ENCODE measurements around the gene U2AF1.
"Not testable (repeated sequence)": the region's sequence is repeated elsewhere in the genome, so short reads cannot be mapped to it uniquely, and the experiment has no call there.

Gene U2AF1

DNA sequence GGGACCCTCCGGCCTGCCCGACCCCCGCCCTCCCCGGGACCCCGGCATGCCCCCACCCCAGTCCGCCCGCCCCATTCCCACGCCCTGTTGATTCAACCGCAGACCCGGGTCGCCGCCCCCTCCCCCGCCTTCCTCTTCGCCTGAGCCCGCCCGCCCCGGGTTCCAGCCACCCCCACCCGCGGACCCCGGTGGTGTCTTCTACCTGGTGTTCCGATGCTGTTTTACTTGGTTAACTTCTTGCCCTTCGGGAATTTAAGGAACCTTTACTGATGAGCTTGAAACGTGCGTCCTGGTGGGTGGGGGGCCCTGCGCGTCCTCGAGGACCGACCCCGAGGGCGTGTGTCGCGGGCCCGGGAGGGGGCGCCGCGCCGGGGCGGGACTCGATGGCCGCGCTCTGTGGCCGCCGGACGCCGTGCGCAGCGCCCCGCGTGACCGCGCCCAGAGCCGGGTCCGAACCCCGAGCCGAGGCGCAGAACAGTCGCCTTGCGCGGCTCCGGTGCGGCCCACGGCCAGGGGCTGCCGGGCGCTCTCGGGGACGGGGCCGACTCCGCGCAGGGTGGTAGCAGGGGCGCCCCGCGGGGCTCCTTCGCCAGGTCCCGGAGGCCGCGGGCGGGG, 31.2 kb downstream of the U2AF1 start:
- not testable (repeated sequence) for DNase-seq

DNA sequence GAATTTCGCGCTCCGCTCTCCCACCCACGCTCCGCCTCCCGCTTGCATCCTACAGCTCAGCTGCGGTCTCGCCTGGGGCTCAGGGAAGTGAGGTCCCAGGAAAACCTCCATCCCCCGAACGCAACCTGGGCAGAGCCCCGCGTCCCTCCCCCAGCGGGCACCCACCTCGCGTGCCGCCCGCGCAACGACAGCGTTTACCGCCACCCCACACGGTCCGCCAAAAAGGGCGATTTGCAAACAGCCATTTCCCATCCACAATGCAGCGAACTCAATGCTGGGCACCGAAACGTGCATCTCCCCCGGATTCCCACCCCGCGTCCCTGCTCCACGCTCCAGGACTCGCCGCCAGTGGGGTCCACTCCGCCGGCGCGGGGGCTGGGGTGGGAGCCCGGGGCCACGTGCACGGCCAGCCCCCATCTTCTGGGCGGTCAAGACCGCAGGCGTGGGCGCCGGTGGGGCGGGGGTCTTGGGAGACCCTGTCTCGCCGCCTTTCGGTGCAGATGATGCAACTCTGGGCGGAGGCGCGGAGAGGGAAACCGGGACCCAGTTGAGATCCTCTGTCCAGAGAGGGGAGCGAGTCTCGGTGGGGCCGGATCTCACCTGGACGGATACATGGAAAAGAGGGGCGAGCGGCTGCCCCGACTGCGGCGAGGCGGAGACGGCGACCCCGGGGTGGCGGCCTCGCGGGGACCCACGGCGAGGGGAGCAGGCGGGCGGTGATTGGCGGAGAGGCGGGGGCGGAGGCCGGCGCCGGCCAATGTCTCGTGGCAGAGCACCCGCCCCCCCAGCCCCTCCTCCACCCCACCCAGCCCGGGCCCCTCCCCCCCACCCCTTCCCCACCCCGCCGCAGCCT, 32.0 kb downstream of the U2AF1 start, which contains the start of gene CBS:
Gene CBS, minus strand, starts transcription at position 666 of the 853 bp plus-strand sequence. CDS start 3,642 bp downstream, outside the sequence.
- not testable (repeated sequence) for DNase-seq

DNA sequence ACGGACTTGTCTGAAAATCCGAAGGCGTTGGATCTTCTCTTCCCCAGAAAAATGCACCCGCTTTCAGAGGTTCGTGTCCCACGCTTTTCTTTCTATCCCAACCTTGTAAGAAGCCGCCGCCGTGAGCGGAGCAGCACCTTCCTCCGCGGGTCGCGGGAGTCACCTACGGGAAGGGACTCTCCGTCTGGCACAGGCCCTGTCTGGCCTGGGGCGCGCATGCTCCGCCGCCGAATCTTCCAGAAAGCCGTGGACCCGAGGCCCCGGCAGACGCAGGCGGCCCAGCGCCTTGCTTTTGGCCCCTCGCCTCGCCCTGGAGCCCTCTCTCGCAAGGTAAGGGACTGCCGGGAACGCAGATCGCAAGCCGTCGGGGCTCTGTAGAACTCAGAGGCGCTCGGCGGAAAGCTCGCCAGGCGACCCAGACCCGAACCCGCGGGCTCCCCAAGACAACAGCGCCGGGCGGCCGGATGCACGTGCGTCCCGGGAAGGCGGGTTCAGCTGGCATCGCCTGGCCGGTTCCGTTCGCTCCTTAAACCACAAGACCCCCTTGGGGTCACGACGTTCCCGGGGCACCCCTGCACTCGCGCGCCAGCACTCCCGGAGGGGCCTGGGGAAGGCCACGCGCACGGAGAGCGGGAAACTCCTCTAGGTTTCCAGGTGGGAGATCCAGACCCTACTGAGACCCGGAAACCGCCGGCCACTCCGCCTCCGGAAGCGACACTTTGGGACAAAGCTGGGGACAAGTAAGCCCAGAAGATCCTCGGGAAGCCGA, 32.8 kb downstream of the U2AF1 start:
- not testable (repeated sequence) for DNase-seq

DNA sequence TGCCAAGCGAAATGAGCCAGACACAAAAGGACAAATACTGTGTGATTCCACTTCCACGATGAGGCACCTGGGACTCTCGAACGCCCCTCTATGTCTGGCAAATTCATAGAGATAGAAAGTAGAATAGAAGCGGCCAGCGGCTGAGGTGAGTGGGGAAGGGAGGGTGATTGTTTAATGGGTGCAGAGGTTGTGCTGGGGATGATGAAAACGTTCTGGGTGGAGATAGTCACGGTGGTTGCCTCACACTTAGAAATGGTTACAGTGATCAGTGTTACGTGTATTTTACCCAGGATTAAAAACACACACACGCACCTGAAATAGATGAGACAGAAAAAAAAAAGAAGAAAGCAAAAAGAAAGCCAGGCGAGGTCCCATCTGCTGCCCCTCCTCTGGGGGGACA, 34.6 kb downstream of the U2AF1 start:
- DNase-seq, result not testable (repeated sequence)

DNA sequence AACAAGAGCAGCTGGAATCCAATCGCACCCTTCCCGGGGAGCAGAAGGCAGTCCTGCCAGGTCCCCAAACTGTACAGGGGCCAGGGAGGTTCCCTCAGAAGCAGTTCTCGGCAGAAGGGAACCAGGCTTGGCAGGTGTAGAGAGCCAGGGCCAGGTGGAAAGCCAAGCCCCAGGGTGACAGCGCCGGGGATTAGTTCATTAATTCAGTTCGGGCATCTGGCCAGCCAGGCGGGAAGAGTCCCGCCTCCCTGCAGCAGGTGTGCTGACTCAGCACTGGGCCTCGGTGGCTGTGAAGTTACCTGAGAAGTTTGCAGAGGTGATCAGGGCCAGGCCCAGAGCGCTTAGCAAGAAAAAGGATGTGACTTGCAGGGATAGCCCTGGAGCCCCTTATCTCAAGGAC, 37.7 kb downstream of the U2AF1 start:
- DNase-seq, result not testable (repeated sequence)

DNA sequence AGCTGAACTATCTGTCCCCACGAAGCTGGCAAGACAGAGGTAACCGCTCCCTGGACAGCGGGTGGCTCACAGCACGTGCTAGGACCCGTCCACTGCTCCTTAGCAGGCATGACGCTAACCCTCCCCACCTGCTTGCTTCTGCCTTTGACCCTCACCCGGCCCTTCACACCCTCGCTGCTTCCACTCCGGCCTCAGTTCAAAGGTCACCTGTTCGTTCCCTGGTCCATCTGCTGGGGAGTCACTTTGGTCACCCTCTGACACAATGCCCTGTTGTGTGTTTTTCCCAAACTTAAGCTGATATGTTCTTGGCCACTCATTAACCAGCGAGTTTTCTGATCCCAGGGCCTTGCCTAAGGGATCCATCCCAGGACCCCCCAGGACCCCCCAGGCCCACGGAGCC, 39.3 kb downstream of the U2AF1 start:
- not testable (repeated sequence) for DNase-seq

DNA sequence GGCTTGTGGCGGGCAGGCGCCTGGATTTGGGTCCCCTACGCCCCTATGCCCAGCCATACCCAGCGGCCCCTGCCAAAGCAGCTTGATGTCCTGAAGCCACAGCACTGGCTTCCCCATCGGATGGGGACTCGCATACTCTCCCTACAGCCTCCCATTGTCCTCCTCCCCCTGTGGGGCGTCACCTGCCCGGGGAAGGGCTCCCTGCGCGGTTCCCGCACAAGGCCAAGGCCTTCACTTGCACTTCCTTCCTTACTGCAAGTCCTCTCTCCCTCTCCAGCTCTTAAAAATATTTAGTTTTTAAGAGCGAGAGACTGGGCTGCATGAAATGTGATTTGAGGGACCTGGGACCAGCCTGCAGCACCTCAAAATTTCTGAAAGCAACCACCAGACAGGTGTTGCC, 40.7 kb downstream of the U2AF1 start:
- DNase-seq, result not testable (repeated sequence)

DNA sequence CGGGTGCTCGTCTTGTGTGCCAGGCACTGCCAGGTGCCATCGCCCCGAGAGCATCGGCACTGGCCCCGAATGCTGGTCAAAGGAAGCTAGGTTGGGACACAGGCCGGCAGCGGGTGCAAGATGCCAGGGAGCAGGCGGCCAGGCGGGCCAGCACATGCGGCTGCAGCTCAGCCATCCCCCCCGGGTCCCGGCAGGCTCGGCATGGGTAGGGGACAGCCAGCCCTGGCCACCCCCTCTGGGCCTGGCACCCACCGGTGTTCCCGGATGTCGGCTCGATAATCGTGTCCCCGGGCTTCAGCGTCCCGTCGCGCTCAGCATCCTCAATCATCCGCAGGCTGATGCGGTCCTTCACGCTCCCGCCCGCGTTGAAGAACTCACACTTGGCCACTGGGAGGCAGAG, 41.4 kb downstream of the U2AF1 start:
- not testable (repeated sequence) for DNase-seq

DNA sequence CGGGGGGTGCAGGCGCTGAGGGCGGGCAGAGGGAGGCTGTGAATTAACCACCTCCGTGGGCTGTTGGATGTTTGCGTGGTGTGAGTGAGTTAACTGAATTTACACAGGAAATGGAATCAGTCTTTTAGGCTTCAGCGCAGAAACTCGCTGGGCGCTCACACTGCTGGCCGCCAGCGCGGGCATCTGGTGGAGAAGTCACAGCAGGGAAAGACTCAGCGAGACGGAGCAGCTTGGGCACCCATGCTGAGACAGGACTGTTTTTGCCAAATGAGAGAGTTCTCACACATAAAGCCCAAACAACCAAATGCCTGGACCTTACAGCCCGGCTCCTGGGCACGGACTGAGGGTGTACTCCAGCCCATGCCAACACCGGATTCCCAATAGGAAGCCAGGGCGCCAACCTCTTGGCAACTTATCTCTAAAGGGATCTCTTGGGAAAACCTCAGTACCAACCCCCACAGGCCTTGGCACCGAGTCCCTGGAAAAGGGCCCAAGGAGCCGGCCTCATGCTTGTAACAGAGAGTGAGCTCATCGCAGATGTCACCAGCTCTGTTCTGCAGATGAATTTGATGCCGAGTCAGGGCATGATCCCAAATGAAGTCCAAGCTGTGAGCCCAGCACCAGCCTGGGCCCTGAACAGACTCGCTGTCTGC, 43.0 kb downstream of the U2AF1 start:
- DNase-seq, result not testable (repeated sequence)

DNA sequence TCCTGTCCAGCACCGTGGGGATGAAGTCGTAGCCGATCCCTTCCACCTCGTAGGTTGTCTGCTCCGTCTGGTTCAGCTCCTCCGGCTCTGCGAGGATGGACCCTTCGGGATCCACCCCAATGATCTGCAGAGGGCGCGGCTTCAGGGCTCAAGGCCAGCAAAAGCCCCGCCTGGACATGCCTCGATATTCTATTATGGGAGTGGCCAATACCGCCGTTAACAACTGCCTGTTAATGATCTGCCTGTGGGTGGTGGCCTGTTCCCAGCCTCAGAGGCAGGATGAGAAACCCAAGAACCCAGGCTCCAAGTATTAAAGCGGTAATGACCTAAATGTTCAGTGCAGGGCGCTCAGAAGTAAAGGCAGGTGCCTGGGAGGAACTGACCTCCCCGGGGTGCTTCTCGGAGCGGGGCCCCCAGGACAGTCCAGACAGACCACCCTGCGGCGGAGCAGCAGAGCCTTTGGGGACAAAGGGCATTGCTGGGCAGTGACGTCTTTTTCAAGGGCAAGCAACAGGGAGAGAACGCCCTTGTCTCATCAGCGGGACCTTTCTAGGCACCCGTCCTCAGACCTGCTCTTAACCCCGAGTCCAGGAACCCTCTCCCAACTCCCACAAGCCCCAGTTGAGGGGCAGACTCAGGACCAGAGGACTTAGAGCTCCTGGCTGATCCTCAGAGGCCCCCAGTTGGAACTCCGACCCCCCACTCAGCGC, 44.3 kb downstream of the U2AF1 start:
- not testable (repeated sequence) for DNase-seq

DNA sequence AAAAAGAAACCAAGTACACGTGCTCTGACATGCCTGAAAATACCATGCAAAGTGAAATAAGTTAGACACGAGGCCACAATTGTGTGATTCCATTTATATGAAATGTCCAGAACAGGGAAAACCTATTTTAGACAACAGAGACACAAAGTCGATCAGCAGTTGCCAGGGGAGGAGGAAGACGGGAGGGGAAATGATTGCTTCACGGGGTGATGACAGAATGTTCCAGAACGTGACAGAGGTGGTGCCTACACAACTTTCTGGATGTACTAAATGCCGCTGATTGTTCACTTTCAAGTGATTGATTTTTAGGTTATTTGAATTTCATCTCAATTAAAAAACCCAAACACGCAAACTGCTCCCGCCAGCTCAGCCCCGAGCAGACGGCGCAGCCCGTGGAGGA, 54.3 kb downstream of the U2AF1 start:
- DNase-seq, result not testable (repeated sequence)

DNA sequence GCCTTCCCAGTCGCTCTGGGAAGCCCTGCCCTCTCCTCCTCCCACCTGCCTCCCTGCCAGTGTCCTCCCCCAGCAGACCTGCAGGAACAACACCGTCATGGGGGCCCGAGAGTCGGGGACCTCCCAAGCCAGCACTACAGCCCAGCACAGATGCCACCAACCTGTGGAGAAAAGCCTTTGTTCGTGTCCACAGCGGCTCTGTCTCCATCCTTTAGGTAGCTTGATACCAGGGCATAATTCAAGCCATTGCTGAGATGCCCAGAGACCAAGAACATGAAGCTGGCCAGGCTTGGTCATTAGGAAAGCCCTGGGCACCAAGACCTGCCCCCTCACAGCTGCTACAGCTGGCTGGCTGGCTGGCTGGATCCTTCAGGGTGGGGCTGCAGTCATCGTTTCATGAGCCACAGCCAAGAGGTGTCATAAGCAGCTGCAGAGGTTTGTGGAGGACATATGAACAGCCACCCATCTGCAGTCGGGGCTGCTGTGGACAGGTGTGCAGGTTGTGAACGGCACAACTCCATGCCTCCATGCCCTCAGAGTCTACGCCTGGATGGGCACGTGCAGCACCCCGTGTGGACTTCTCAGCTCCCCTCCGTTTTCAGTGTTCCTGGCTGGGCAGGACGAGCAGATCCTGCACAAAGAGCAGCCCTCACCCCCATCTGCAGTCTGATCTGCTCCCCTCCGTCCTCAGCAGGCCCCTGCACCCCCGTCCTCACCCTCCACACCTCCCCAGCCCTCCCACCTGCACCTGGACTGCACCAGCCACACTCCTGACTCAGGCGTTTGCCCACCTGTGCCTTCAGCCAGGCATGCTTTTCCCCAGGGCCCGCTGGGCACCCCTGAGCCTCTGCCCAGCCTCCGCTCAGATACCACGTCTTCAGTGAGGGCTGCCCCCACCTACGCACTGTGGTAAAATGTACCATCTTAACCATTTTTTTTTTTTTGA, 61.2 kb downstream of the U2AF1 start:
- DNase-seq, result not testable (repeated sequence)

DNA sequence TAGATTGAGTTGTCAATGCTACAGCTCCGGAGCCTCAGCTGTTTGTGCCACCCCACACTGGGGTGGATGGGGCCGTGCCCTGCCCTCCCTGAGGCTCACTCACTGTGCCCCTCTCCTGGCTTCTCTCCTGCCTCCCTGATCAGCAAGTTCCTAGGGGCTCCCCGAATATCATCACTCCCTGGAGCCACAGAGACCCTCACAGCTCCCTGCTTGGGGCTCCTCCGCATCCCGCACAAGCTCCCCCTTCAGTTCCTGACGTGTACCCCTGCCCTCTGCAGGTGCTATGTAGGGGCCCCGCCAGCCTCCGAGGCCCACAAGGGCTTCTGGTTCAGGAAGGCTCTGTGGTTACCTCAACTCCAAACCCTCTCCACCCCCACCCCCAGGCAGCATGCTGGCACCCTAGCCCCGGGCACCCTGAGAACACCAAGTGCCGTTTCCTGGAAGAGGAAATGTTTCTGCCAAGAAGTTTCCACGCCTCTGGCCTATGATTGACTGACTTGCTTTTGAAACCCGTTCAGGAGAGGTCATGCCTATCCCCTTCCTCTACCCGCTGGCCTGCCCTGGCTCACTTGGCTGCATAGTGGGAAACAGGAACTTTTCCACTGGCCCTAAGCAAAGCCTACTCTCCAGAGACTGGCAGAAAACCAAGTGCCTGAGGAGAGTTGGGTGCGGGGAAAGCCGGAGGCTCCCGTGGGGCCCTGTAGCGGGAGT, 62.0 kb downstream of the U2AF1 start:
- not testable (repeated sequence) for DNase-seq

DNA sequence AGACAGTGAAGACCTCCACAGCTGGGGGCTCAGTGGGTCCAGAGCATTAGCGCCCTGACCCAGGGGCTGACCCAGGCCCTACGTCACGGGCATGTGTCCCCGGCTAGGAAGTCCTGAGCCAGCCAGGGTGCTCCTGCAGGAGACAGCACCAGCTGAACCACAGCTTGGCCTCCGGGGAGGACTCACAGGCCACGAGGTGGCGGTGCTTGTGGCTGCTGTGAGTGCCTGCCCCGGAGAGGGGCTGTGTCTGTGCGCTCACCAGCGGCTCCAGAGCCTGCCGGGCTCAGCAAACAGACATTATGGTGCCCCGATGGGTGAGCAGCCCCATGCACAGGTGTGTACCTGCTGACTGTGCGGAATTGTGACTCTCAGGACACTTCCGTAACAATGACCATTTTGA, 62.8 kb downstream of the U2AF1 start:
- not testable (repeated sequence) for DNase-seq

DNA sequence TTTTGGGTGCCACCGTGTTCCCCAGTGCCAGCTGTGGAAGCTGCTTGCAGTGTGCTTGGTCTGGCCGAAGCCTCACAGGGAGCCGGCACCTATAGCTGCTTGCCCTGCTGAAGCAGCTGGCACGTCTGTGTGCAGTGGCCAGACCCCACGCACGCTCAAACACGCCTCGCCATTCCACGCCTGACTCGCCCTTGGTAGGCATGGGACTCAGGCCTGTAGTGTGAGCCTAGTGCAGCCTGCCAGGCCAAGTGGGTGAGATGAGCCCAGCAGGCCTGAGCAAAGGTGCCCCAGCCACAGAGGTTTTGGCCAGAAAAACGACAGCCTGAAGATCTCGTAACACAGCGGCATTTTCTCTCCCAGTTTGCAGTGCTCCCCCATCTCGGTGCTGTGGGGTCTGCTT, 64.1 kb downstream of the U2AF1 start:
- not testable (repeated sequence) for DNase-seq

Measured in T-helper 2 cell (primary cell).